ENCODE results near the gene UNC5A.

The UNC5A gene

GRCh38 chr5:176849611-176850227, 39.4 kb downstream of the UNC5A start:
- no peak overlapping the region for H3K27ac ChIP-seq
- TF ChIP-seq CTCF (conservative IDR thresholded peaks at IDR 0.05): no peak

GRCh38 chr5:176850371-176851245, 40.2 kb downstream of the UNC5A start:
- H3K27ac ChIP-seq: no peak overlapping the region
- no peak for TF ChIP-seq CTCF (conservative IDR thresholded peaks at IDR 0.05)

- TF ChIP-seq CTCF (conservative IDR thresholded peaks at IDR 0.05): no peak
- no peak overlapping the region for H3K27ac ChIP-seq
These were observed 41.0 kb downstream of the UNC5A start for GRCh38 chr5:176851380-176851779.

- peak overlapping the region; percentile 14 for H3K27ac ChIP-seq
- TF ChIP-seq CTCF (conservative IDR thresholded peaks at IDR 0.05): no peak
These were observed 41.7 kb downstream of the UNC5A start for GRCh38 chr5:176851871-176852658.

- TF ChIP-seq CTCF (conservative IDR thresholded peaks at IDR 0.05): no peak
- no peak overlapping the region; the same call in 1 of the 2 replicates for H3K27ac ChIP-seq
These were observed 42.9 kb downstream of the UNC5A start for GRCh38 chr5:176853151-176853778.

- H3K27ac ChIP-seq: no peak overlapping the region
- no peak for TF ChIP-seq CTCF (conservative IDR thresholded peaks at IDR 0.05)
These were observed 43.8 kb downstream of the UNC5A start for GRCh38 chr5:176854164-176854563.

Data from VCaP (cell line).